Erythroblast (primary cell): Measurements from ENCODE around the gene PRM2.

Experiments used
- GATA1 ChIP-seq: IDR thresholded peaks from 2 replicates; pipeline ENCODE4 v1.6.1; 2011; ENCODE audit warnings: low read depth, mild to moderate bottlenecking, control low read depth, low read length, moderate library complexity
- POLR2A ChIP-seq: IDR thresholded peaks from 2 replicates; pipeline ENCODE4 v1.6.1; 2011; ENCODE audit warnings: mild to moderate bottlenecking, low read length

DNA sequence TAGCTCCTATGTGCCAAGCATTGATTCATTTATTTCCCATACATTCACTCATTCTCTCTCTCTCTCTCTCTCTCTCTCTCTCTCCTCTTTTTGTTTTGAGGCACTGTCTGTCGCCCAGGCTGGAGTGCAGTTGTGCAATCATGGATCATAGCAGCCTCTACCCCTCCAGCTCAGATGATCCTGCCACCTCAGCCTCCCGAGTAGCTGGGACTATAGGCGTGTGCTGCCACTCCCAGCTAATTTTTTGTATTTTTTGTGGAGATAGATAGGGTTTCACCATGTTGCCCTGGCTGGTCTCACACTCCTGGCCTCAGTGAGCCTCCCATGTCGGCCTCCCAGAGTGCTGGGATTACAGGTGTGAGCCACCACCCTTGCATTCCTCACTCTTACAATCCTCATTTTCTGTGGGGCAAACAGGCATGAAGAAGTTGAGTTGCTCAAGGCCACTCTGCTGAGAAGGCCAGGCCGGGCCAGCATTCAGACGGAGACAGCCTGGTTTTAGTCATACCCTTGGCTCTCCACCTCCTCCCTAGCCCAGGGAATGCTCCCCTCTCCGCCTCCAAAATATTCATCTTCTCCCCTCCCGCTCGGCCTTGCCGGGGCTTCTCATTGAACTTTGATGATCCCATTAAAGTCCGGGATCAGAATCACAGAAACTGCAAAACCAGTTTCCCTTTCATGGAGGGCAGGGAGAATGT, 765 bp upstream of the PRM2 start:
- no peak for TF ChIP-seq POLR2A
- no peak for TF ChIP-seq GATA1
